A549 (cell line): Measurements from ENCODE around the gene SUSD1.

Experiments used
- CEBPB ChIP-seq, 2 experiments: fragments of >200 bp in 1 of 2; sonication (Bioruptor Twin) in 1 of 2; formaldehyde crosslinking in 1 of 2; IDR thresholded peaks; 2 replicates each; pipeline ENCODE4 v1.6.1; 2012 to 2016
- EP300 ChIP-seq, 2 experiments: fragments of >200 bp; sonication (Bioruptor Twin); formaldehyde crosslinking; IDR thresholded peaks; 2 replicates in 1 of 2; 3 replicates in 1 of 2; pipeline ENCODE4 v1.6.1; 2016 to 2017

DNA sequence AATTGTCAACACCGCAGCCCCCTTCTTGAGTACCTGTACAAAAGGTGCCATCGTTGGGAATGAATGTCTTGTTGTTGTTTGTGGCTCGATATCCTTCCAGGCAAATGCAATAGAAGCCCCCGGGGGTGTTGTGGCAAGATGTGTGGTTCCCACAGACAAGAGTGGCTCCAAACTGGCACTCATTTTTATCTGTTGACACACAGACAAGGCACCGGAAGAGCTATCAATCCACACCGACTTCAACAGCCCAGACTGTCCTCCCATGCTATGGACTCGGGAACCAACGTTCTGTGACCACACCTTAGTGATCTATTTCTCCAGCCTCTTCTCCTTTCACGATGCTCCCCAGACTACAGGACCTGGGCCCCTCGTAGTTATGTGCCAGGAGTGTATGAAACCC lies 25.9 kb downstream of the SUSD1 start:
- TF ChIP-seq EP300 (IDR thresholded peaks at IDR 0.05), result no peak
- TF ChIP-seq CEBPB (IDR thresholded peaks at IDR 0.05), result no peak
